HG03064 (cell line): ENCODE data around the gene ZNF608.

Source experiments
- ATAC-seq: cut with Tn5 transposase; IDR thresholded peaks from one replicate; pipeline ENCODE4 v1.9.1; 2021; ENCODE audit warnings: low read depth; ENCODE audit not compliant: unreplicated experiment

ZNF608 gene

DNA sequence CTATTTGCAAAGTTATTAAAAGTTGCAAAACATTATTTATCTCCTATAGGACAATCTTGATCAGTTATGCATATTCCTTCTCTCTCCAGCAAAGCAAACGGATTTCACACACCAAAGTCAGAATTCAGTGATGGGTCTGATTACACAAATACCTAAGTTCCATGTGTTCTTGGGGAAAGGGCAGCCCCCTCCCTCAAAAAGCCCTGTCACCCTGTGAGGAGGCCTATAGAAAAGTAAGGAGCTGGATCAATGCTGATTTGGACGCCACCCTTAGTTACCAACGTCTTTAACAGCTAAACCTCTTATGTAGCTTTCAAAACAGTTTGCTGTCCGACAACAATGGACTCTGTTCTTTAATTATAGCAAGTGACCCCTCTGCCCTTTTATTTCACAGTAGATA, 6.4 kb downstream of the ZNF608 start:
- no peak for ATAC-seq

DNA sequence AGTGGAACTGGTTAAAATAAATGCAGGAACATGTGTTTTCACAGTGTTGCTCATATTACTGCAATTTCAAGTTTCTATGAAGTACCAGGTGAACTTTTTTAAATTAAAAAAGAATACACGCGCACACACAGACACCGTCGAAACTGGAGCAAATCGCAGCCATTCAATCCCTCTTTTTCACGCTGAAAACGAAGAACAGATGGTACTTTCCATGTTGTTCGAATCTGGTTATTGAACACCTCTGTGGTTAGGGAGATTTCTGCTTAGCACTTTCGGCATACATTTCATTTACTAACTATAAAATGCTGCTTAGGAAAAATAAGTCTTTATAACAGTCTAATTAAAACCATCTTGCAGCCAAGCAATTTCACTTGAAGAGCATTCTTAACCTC, 6.8 kb downstream of the ZNF608 start:
- no peak for ATAC-seq

DNA sequence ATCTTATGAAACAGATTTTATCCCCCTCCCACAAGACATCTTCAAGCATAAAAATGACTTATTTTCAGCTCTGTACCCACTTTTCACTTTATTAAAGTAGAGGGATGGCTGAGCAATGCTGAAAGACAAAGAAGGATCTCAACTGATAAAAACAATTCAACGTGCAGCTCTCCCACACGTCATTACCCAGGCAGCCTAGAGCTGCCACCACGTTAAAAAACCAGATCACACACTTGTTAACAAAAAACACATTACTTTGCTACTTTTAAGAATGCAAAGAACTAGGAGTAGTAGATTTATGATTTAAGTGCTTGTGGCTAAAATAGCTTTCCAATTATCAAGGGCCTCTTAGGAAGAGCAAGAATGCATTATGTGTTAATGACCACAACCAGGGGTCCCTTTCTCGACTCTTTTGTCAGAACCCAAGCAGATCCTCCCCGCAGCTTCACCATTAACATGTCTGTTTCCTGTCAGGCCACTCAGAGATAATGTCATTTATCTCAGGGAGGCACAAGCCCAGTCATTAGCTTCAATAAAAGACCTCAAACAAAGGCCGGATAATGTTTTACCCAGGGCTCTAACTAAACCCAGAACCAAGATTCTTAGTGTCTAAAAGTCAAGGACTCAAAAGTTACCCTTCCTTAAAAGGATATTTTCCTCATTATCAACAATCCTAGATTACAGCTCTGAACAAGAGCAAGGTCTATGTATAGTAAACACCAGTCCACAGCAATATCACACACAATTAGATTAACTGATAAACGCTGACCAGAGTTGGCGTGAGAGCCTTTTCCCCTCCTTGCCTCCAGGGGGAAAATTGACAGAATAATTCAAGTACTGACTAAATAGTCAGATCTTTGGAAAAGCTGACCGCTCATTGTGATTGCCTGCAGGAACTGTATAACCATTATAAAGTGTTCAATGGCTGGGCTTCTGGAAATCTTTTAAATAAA, 7.5 kb downstream of the ZNF608 start:
- ATAC-seq = no peak

DNA sequence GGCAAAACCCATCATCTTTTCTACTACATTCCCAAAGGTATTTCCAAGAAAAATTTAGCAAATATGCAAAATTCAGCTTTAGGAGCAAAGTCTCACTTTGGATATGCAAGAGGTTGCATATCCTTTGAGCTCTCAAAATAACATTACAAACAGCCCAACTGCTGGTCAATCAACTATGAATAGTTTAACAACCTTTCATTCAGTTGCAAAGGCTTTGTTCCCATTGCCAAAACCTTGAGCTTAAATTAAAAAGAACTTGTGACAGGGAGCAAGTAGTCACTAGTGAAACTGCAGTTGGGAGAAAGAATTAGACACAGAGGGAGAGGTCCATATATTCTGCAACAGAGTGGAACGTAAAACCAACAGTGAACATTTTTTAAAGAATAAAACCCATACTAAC, 8.8 kb downstream of the ZNF608 start:
- ATAC-seq = no peak

- no peak for ATAC-seq
Observed at GRCh38 chr5:124736805-124737188, 9.6 kb downstream of the ZNF608 start.

GRCh38 chr5:124736082-124736804, 10.2 kb downstream of the ZNF608 start:
- no peak for ATAC-seq

GRCh38 chr5:124735169-124735858, 11.1 kb downstream of the ZNF608 start:
- ATAC-seq = no peak

- no peak for ATAC-seq
Observed at GRCh38 chr5:124734574-124735168, 11.8 kb downstream of the ZNF608 start.

DNA sequence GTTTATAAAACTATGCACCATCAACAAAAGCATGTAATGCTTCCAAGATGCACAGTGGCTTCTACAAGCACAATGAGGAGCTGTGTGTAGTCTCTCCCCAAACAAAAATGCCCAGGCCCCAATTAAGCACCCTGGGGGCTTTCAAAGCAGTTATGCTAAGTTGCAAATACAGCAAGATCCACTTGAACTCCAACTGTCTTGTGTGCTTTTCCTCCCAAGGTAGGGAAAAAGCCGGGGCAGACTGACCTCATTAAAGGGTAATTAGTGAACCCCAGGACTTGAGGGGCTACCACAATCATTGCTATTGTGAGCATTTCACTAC, 13.1 kb downstream of the ZNF608 start:
- ATAC-seq = no peak

DNA sequence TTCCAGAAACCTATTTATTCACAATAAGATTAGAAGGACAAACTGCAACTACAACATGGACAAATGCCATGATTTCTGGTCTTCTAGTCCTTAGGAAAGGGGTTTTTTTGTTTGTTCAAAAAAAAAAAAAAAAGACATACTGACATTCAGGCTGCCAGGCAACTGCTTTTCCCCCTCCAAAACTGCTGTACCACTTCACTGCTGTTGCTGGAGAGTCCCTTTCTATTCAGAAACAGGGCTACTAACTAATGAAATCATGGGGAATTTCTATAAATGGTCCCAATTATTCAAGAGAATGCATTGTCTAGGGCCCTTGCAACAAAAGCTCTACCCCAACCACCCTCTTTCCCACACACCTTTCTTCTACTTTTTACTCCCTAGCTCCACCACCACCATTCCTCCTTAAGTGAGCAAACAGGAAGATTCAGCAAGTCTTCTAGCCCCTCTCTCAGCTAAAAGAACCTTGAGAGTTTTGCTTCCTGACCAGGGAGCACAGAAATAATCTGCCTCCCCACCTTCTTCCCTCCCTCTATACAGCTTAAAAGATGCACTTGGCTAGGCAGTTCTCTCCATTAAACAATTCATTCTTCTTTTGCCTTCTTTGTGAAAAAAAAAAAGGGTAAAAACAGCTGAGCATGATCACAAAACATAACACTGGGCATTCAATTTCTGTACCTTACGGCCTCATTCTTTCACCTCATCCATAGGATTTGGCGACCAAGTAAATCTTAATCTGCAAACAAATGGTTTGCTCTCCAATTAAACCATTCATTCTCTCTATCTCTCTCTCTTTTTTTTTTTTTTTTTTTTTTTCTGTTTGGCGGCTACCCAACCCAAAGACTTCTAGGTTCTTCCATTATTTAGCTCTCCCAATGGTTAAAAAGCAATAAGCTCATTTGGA, 13.8 kb downstream of the ZNF608 start:
- ATAC-seq = no peak

DNA sequence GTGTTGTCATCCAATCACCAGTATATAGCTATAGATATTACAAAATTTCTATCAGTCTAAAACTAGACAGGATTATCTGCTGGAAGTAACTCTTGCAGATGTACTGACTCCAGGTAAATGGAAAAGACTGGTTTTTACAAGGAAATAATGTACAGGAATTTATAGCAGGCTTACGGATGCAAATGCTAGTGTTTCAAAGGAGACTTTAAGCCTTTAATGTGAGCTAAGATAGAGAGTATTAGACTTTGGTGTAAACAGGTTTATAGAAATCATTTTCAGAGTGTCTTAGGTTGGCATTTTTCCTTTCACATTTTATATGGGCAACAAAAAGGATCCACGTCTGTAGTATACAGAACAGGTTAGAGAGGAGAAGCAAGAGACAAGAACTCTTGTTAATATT, 16.1 kb downstream of the ZNF608 start:
- no peak for ATAC-seq

GRCh38 chr5:124729720-124730359, 16.6 kb downstream of the ZNF608 start:
- peak; percentile 53 for ATAC-seq

DNA sequence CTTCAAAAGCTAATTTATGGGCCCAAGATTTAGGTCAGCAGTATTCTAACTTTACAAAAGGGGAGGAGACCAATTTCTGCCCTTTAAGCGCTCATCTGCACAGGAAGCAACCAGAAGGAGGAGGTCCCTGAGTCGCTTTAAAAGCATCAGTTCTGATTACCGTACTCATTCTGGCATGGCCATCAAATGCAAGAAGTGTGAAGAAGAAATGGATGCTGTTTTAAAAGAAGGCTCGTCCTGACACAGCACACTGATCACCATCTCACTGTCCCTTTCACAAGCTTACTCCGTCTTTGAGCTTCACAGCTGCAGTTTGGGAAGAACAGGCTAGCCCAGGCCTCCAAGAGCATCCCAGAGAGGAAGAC, 17.5 kb downstream of the ZNF608 start:
- no peak for ATAC-seq

DNA sequence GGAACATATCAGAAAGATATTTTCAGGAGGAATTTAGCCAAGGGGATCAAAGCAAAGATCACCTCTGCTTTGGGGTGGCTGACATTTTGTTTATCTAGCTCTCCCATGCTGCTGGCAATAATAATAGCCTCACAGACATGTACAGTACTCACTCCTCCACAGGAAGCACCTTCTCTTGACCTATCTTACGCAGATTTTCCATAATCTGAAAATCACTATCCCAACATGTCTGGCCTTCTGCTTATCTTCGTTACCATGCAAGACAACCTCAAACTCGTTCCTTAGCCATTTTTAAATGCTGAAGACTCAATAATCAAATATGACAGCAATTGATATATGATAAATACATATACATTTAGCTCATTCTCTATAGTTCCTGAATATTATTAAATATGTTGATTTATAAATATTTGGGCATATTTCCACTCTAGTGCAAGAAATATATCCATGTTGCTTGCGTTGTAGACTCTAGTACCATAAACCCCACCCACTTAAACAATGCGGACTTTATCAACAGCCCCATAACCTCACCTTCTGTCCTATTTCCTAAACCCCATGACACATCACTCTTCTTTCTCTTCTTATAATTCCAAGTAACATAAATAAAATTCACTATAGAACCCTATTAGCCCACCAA, 18.0 kb downstream of the ZNF608 start:
- ATAC-seq = no peak

DNA sequence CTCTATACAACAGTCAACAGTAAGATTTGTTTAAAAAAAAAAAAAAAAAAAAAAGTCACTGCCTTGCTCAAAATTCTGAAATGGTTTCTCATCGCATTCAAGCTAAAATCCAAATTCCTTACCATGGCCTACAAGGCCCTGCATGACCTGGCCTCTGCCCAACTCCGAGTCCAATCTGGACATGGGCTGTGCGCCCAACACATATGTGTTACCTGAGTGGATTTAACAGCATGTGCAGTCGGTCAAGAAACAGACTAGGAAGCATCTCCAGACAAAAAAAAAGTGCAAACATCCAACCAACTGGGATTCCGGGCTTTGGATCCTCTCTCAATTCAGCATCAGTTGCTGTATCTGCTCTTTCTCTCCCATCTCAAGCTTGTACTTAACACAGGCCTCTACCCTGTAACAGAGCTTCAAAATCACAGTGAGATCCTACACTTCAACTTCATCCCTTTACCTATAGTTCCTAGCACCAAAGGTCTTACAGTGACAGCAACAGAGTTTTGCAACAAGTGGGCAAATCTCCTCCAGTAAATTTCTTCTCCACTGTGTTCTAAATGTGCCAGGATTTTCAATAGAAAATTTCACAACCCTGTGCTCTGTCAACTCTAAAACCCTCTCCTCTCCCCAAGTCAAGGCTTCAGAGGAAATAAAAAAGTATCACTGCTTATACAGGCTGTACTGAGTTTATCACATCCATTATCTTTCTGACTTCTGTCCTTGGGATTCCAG, 19.6 kb downstream of the ZNF608 start:
- ATAC-seq = no peak

DNA sequence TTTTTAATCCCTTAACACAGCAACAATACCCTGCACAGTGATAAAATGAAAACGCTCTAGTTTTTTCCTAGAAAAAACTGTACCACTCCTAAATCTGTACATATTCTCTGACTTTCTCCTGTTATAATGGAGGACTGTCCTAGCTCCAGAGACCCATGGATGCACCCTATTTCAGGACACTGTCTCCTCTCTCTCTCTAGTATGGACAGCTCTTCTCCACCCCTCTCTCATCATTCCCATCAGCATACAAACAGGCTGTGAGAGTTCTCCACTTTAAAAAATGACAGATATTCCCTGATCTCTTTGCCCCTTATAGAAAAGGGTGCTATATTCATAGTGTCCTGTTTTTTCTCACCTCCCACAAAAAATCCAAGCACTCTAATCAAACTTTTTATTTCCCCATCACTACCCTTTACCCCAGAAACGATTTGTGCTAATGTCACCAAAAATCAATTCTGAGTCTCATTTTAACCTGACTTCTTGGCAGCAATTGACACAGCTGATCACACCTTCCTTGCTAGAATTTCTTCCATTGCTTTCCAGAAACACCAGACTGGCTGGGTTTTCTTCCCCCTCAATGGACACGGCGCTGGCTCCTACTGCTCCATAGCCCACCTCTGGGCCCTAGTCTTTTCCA, 20.7 kb downstream of the ZNF608 start:
- no peak for ATAC-seq

- no peak for ATAC-seq
Observed at GRCh38 chr5:124725040-124725434, 21.4 kb downstream of the ZNF608 start.
